Measurements from ENCODE around the gene ACMSD.

Gene ACMSD

GRCh38 chr2:134950886-134951285 is 112.5 kb downstream of the ACMSD start:
- DNase-seq (ENCODE audit: low read depth): no peak
